GM21526 (cell line): ENCODE data around the gene KCNMB3.
A peak's percentile ranks its signal among the peaks of the same experiment; 100 is the strongest.

Experiments used
- ATAC-seq: cut with Tn5 transposase; IDR thresholded peaks from one replicate; pipeline ENCODE4 v1.9.1; 2021; ENCODE audit warnings: moderate library complexity; ENCODE audit not compliant: unreplicated experiment, low FRiP score

KCNMB3 gene

GRCh38 chr3:179200790-179201189, 50.1 kb downstream of the KCNMB3 start:
- ATAC-seq: no peak

GRCh38 chr3:179196700-179197099, 54.2 kb downstream of the KCNMB3 start:
- no peak for ATAC-seq

GRCh38 chr3:179196098-179196497, 54.8 kb downstream of the KCNMB3 start:
- peak; percentile 77 for ATAC-seq

GRCh38 chr3:179194931-179195330, 56.0 kb downstream of the KCNMB3 start:
- ATAC-seq: no peak
